Hepatocyte (in vitro differentiated cells): ENCODE measurements around the gene CAPG. TPM values are rescaled to one million over a fixed set of nuclear protein-coding genes. Genes with fewer than 3 reads are reported as not detected.
A peak's percentile ranks its signal among the peaks of the same experiment; 100 is the strongest.

Experiments
- DNase-seq: peaks from one replicate; pipeline ENCODE4 v3.0.0-alpha.2; 2016; ENCODE audit warnings: low spot score
- H2AFZ ChIP-seq: fragments of 200-600 bp; sonication (generic); 2 replicates; pipeline ENCODE4 v1.6.0; 2016; ENCODE audit warnings: antibody characterized with exemption, mild to moderate bottlenecking
- H3K27ac ChIP-seq: fragments of 200-600 bp; sonication (generic); 2 replicates; pipeline ENCODE4 v1.5.1; 2016; ENCODE audit warnings: mild to moderate bottlenecking
- H3K27me3 ChIP-seq: fragments of 200-600 bp; sonication (generic); 2 replicates; pipeline ENCODE4 v1.6.1; 2016
- H3K36me3 ChIP-seq: fragments of 200-600 bp; sonication (generic); replicated peaks from 2 replicates; pipeline ENCODE4 v1.5.1; 2016; ENCODE audit warnings: low read depth; ENCODE audit not compliant: insufficient read depth
- H3K4me1 ChIP-seq: fragments of 200-600 bp; sonication (generic); 2 replicates; pipeline ENCODE4 v1.5.1; 2016; ENCODE audit warnings: mild to moderate bottlenecking, moderate library complexity; ENCODE audit not compliant: insufficient read depth
- H3K4me2 ChIP-seq: fragments of 200-600 bp; sonication (generic); 2 replicates; pipeline ENCODE4 v1.6.0; 2016
- H3K4me3 ChIP-seq: fragments of 200-600 bp; sonication (generic); 2 replicates; pipeline ENCODE4 v1.5.1; 2016; ENCODE audit warnings: mild to moderate bottlenecking
- H3K79me2 ChIP-seq: fragments of 200-600 bp; sonication (generic); 2 replicates; pipeline ENCODE4 v1.6.0; 2017; ENCODE audit warnings: mild to moderate bottlenecking
- H3K9me2 ChIP-seq: fragments of 200-600 bp; sonication (generic); replicated peaks from 2 replicates; pipeline ENCODE4 v1.6.0; 2017; ENCODE audit warnings: mild to moderate bottlenecking; ENCODE audit not compliant: insufficient read depth
- H3K9me3 ChIP-seq: fragments of 200-600 bp; sonication (generic); 2 replicates; pipeline ENCODE4 v1.5.1; 2016; ENCODE audit warnings: low read depth, mild to moderate bottlenecking
- H4K20me1 ChIP-seq: fragments of 200-600 bp; sonication (generic); 2 replicates; pipeline ENCODE4 v1.6.0; 2016; ENCODE audit warnings: mild to moderate bottlenecking; ENCODE audit not compliant: insufficient read depth, poor library complexity, severe bottlenecking
- EZH2 ChIP-seq: fragments of 200-600 bp; sonication (generic); IDR thresholded peaks from 2 replicates; pipeline ENCODE4 v1.6.1; 2016; ENCODE audit warnings: antibody characterized with exemption, mild to moderate bottlenecking, borderline replicate concordance
- EZH2phosphoT487 ChIP-seq: fragments of 200-600 bp; sonication (generic); IDR thresholded peaks from one replicate; pipeline ENCODE4 v1.6.1; 2018; ENCODE audit warnings: antibody characterized with exemption, mild to moderate bottlenecking, low read depth, moderate library complexity; ENCODE audit not compliant: unreplicated experiment, severe bottlenecking
- WGBS: methylation state at CpG from one replicate; pipeline ENCODE4 v1.1.6; 2016; ENCODE audit warnings: low lambda C conversion rate; ENCODE audit errors: missing lambda C conversion rate; 5-methylcytosine and 5-hydroxymethylcytosine counted together
- polyA plus RNA-seq: library from polyadenylated mRNA; unstranded; fragments of >200 nt; fragmentation: Nextera tagmentation; extraction: Ambion mirVana; gene quantifications from 2 replicates; pipeline ENCODE4 v1.2.1, GENCODE V29; 2016
- total RNA-seq: library from RNA; depleted of rRNA; stranded (reverse); fragments of >200 nt; gene quantifications from 2 replicates; pipeline ENCODE4 v1.2.3, GENCODE V29; 2014
- TF ChIP-seq, protein P1 (sequence below): fragments of 200-600 bp; sonication (generic); IDR thresholded peaks from 2 replicates; pipeline ENCODE4 v1.5.1; 2016; ENCODE audit warnings: antibody characterized with exemption, mild to moderate bottlenecking; ENCODE audit not compliant: poor library complexity

CAPG gene
- total and polyA plus RNA-seq, 2 experiments from 2014 or later: 108 to 172 TPM

DNA sequence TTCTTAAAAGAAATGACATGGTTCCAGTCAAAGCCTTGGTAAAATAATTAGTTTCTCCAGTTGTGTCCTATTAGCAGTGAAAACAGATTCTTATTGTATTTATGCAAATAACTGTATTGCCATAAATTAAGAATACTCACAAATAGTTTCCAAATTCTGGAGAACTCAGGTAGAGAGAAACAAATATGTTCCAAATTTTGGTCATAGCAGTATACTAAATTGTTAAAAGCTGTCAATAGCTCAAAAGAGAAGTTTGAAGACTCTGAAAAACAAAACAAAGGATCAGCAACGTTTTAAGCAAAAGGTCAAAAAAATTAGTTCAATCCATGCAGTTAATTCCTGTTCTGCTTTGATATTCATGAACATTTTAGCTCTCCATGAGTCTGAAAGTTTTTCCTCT lies 30.1 kb downstream of the CAPG start:
- Histone ChIP-seq H3K4me1 (peaks cover 6% of the 10 kb centered on the region), H3K36me3 (no peaks in the 10 kb centered on the region)
- WGBS: 94% methylated on average over 1 of the region's 1 CpG

DNA sequence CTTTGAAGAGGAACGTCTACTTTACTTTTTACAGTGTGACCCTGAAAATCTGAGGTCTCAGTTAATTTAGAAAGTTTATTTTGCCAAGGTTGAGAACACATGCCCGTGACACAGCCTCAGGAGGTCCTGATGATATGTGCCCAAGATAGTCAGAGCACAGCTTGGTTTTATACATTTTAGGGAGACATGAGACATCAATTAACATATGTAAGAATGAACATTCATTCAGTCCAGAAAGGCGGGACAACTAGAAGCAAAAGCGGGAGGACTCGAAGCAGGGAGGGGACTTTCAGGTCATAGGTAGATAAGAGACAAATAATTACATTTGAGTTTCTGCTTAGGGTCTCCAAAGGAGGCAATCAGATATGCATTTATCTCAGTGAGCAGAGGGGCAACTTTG lies 31.9 kb downstream of the CAPG start:
- no peaks in the 10 kb centered on the region for H3K79me2 ChIP-seq
- DNase-seq: no peak
- no peak overlapping the region for H3K4me2 ChIP-seq
- H3K4me1 ChIP-seq: peaks cover 6% of the 10 kb centered on the region
- H3K4me3 ChIP-seq: no peak overlapping the region
- H3K36me3 ChIP-seq: no peaks in the 10 kb centered on the region
- no peaks in the 10 kb centered on the region for H3K9me2 ChIP-seq
- TF ChIP-seq, protein P1, sequence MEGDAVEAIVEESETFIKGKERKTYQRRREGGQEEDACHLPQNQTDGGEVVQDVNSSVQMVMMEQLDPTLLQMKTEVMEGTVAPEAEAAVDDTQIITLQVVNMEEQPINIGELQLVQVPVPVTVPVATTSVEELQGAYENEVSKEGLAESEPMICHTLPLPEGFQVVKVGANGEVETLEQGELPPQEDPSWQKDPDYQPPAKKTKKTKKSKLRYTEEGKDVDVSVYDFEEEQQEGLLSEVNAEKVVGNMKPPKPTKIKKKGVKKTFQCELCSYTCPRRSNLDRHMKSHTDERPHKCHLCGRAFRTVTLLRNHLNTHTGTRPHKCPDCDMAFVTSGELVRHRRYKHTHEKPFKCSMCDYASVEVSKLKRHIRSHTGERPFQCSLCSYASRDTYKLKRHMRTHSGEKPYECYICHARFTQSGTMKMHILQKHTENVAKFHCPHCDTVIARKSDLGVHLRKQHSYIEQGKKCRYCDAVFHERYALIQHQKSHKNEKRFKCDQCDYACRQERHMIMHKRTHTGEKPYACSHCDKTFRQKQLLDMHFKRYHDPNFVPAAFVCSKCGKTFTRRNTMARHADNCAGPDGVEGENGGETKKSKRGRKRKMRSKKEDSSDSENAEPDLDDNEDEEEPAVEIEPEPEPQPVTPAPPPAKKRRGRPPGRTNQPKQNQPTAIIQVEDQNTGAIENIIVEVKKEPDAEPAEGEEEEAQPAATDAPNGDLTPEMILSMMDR: no peak
- no peak for TF ChIP-seq EZH2
- TF ChIP-seq EZH2phosphoT487: no peak
- 85% methylated on average over 5 of the region's 5 CpGs for WGBS
- no peaks in the 10 kb centered on the region for H4K20me1 ChIP-seq
- no peaks in the 10 kb centered on the region for H3K9me3 ChIP-seq
- no peak overlapping the region for H2AFZ ChIP-seq
- H3K27me3 ChIP-seq: no peaks in the 10 kb centered on the region
- no peak overlapping the region for H3K27ac ChIP-seq

More for the DNA sequence above, 30.1 kb downstream of the CAPG start:
- Histone ChIP-seq H3K4me2 (no peak overlapping the region), H3K4me3 (no peak overlapping the region), H4K20me1 (no peaks in the 10 kb centered on the region), H3K79me2 (no peaks in the 10 kb centered on the region), H2AFZ (no peak overlapping the region), H3K27me3 (no peaks in the 10 kb centered on the region), H3K27ac (no peak overlapping the region), H3K9me2 (no peaks in the 10 kb centered on the region), H3K9me3 (no peaks in the 10 kb centered on the region)
- TF ChIP-seq EZH2phosphoT487: no peak
- DNase-seq: no peak

GRCh38 chr2:85377083-85377482 lies 33.1 kb downstream of the CAPG start:
- Histone ChIP-seq H3K4me1 (peaks cover 6% of the 10 kb centered on the region), H3K9me2 (no peaks in the 10 kb centered on the region), H3K27ac (peak overlapping the region; percentile 76), H4K20me1 (no peaks in the 10 kb centered on the region), H2AFZ (no peak overlapping the region), H3K4me2 (peak overlapping the region; percentile 27), H3K4me3 (no peak overlapping the region), H3K36me3 (no peaks in the 10 kb centered on the region), H3K79me2 (no peaks in the 10 kb centered on the region), H3K27me3 (no peaks in the 10 kb centered on the region), H3K9me3 (no peaks in the 10 kb centered on the region)
- 86% methylated on average over 11 of the region's 11 CpGs for WGBS
- no peak for DNase-seq
- TF ChIP-seq EZH2 (no peak), EZH2phosphoT487 (no peak)
- TF ChIP-seq, protein P1: no peak

DNA sequence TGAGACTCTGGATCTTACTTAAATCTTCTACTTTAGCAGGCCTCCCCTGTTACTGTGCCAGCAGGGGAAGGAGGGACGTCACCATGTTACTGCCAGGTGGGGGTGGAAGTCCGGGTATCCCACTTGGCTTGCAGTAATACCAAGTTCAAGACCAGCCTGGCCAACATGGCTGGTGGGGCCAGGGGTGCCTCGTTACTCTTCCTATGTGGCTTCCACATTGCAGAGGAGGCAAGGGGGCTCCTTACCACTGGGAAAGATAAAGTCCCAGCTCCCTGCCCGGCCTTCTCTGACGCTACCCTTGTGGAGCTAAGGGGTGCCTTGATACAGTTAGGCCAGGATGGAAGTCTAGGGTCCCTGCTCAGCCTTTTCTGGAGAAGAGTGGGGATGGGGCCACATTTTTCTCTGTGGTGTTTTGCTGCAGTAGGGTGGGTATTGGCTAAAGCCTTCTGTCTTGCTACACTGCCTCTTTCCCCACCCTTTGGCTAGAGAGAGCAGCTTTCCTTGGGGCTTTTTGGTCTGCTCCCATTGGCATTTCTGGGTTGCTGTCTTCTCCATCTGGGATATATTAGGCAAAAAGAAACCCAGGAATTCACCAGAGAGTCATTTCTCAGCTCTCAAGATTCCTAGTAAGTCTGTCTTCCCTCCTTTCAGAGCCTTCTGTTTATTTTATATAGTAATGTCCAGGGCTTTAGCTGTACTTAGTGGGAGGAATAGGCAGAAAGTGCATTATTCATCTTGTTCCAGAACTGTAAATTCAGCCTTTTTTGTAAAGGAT lies 33.7 kb downstream of the CAPG start:
- no peak for DNase-seq
- Histone ChIP-seq H3K36me3 (no peaks in the 10 kb centered on the region), H3K9me3 (no peaks in the 10 kb centered on the region), H4K20me1 (no peaks in the 10 kb centered on the region), H3K4me2 (peak overlapping the region; percentile 27), H3K4me3 (no peak overlapping the region), H3K9me2 (no peaks in the 10 kb centered on the region), H3K79me2 (no peaks in the 10 kb centered on the region), H3K4me1 (peaks cover 6% of the 10 kb centered on the region), H2AFZ (no peak overlapping the region), H3K27ac (peak overlapping the region; percentile 76), H3K27me3 (no peaks in the 10 kb centered on the region)
- 95% methylated on average over 5 of the region's 5 CpGs for WGBS
- TF ChIP-seq, protein P1: no peak
- no peak for TF ChIP-seq EZH2
- TF ChIP-seq EZH2phosphoT487: no peak
